Measurements from ENCODE around the gene ACE. TPM values are rescaled to one million over a fixed set of nuclear protein-coding genes. Genes with fewer than 3 reads are reported as not detected.
"Not testable (repeated sequence)": the region's sequence is repeated elsewhere in the genome, so short reads cannot be mapped to it uniquely, and the experiment has no call there.

ACE gene
- total RNA-seq, 1 experiment from 2014 or later, result 7.6 TPM

- DNase-seq (ENCODE audit: low spot score), result no peak
These were observed 32.4 kb upstream of the ACE start for GRCh38 chr17:63444457-63444856.

GRCh38 chr17:63445065-63445464 is 31.8 kb upstream of the ACE start:
- DNase-seq (ENCODE audit: low spot score), result no peak

- DNase-seq (ENCODE audit: low spot score), result no peak
These were observed 31.3 kb upstream of the ACE start for GRCh38 chr17:63445571-63445953.

GRCh38 chr17:63445954-63446752 is 30.7 kb upstream of the ACE start, which contains the start of gene CYB561:
Gene CYB561, minus strand, starts transcription at chr17:63446306. Its CDS starts 8,759 bp downstream, at chr17:63437547.
- DNase-seq (ENCODE audit: low spot score), result no peak

- no peak for DNase-seq (ENCODE audit: low spot score)
These were observed 29.9 kb upstream of the ACE start for GRCh38 chr17:63446753-63447470.

- DNase-seq (ENCODE audit: low spot score), result no peak
These were observed 29.3 kb upstream of the ACE start for GRCh38 chr17:63447471-63448009.

GRCh38 chr17:63448655-63449054 is 28.2 kb upstream of the ACE start:
- no peak for DNase-seq (ENCODE audit: low spot score)

- DNase-seq (ENCODE audit: low spot score), result peak; percentile 81
These were observed 26.3 kb upstream of the ACE start for GRCh38 chr17:63450551-63450950.

GRCh38 chr17:63451150-63451549 is 25.7 kb upstream of the ACE start:
- DNase-seq (ENCODE audit: low spot score), result no peak

- DNase-seq (ENCODE audit: low spot score), result no peak
These were observed 24.6 kb upstream of the ACE start for GRCh38 chr17:63452046-63452961.

GRCh38 chr17:63452962-63453551 is 23.8 kb upstream of the ACE start:
- DNase-seq (ENCODE audit: low spot score), result no peak

- not testable (repeated sequence) for DNase-seq (ENCODE audit: low spot score)
These were observed 22.5 kb upstream of the ACE start for GRCh38 chr17:63454357-63454756.

- DNase-seq (ENCODE audit: low spot score), result no peak
These were observed 21.9 kb upstream of the ACE start for GRCh38 chr17:63454915-63455314.

- DNase-seq (ENCODE audit: low spot score), result no peak
These were observed 21.4 kb upstream of the ACE start for GRCh38 chr17:63455417-63455816.

GRCh38 chr17:63458478-63458877 is 18.4 kb upstream of the ACE start:
- no peak for DNase-seq (ENCODE audit: low spot score)

- no peak for DNase-seq (ENCODE audit: low spot score)
These were observed 16.8 kb upstream of the ACE start for GRCh38 chr17:63460018-63460417.

GRCh38 chr17:63463771-63464170 is 13.1 kb upstream of the ACE start:
- no peak for DNase-seq (ENCODE audit: low spot score)

- DNase-seq (ENCODE audit: low spot score), result no peak
These were observed 12.1 kb upstream of the ACE start for GRCh38 chr17:63464691-63465236.

GRCh38 chr17:63468099-63468498 is 8.8 kb upstream of the ACE start:
- DNase-seq (ENCODE audit: low spot score), result not testable (repeated sequence)

- DNase-seq (ENCODE audit: low spot score), result peak; percentile 71
These were observed 2.7 kb upstream of the ACE start for GRCh38 chr17:63474174-63474573.

Measured in A172 (cell line).